WTC11 (cell line): ENCODE measurements around the gene ELOVL1. TPM values are rescaled to one million over a fixed set of nuclear protein-coding genes. Genes with fewer than 3 reads are reported as not detected.
A peak's percentile ranks its signal among the peaks of the same experiment; 100 is the strongest.

Experiments used
- ATAC-seq: fragments of 200-7000 bp; cut with Tn5 transposase; 2 replicates; pipeline ENCODE4 v1.10.0; 2021; ENCODE audit warnings: mild to moderate bottlenecking, moderate library complexity
- CTCF ChIA-PET: fragments of 300-600 bp; sonication (Branson Sonifier 250); formaldehyde crosslinking; loops from one replicate; lab custom pipeline; 2021; ENCODE audit warnings: antibody characterized with exemption; lab: Charles Lee
- POLR2A ChIA-PET: fragments of 350-600 bp; sonication (Branson Sonifier 250); formaldehyde crosslinking; loops from one replicate; lab custom pipeline; 2021; ENCODE audit warnings: antibody characterized with exemption; lab: Charles Lee
- DNase-seq: peaks from one replicate; pipeline ENCODE4 v3.0.0; 2021; ENCODE audit warnings: low spot score
- H3K27ac Mint-ChIP-seq: 2 replicates; pipeline ENCODE4 v1.8.0; 2021; ENCODE audit warnings: mixed read lengths
- H3K27me3 Mint-ChIP-seq: 2 replicates; pipeline ENCODE4 v1.8.0; 2021; ENCODE audit warnings: low read depth, mild to moderate bottlenecking, moderate library complexity, mixed read lengths
- H3K36me3 Mint-ChIP-seq: 2 replicates; pipeline ENCODE4 v1.8.0; 2021; ENCODE audit warnings: mixed read lengths
- H3K4me1 Mint-ChIP-seq: 2 replicates; pipeline ENCODE4 v1.8.0; 2022; ENCODE audit warnings: mixed read lengths
- H3K4me3 Mint-ChIP-seq: 2 replicates; pipeline ENCODE4 v1.8.0; 2021; ENCODE audit warnings: mild to moderate bottlenecking, moderate library complexity, mixed read lengths
- H3K9me3 Mint-ChIP-seq: 2 replicates; pipeline ENCODE4 v1.8.0; 2021; ENCODE audit warnings: mixed read lengths
- CDX4 ChIP-seq: fragments of 250-450 bp; sonication (Bioruptor Pico); IDR thresholded peaks from 2 replicates; pipeline ENCODE4 v1.9.0; 2021; ENCODE audit warnings: moderate library complexity, mild to moderate bottlenecking, inconsistent platforms, borderline replicate concordance
- CREM ChIP-seq: sonication (generic); formaldehyde crosslinking; IDR thresholded peaks from 2 replicates; pipeline ENCODE4 v1.8.1; 2022; ENCODE audit warnings: mild to moderate bottlenecking, missing genetic modification reagents, moderate library complexity
- CTCF ChIP-seq: fragments of 200-600 bp; IDR thresholded peaks from 2 replicates; pipeline ENCODE4 v1.8.0; 2022; ENCODE audit warnings: antibody characterized with exemption
- E2F1 ChIP-seq: sonication (generic); formaldehyde crosslinking; IDR thresholded peaks from 2 replicates; pipeline ENCODE4 v1.8.0; 2022; ENCODE audit warnings: mild to moderate bottlenecking, missing genetic modification reagents
- ELF4 ChIP-seq: sonication (generic); formaldehyde crosslinking; IDR thresholded peaks from 2 replicates; pipeline ENCODE4 v1.8.1; 2022; ENCODE audit warnings: low read depth, mild to moderate bottlenecking, moderate library complexity, missing genetic modification reagents
- ETV6 ChIP-seq: sonication (generic); formaldehyde crosslinking; IDR thresholded peaks from 2 replicates; pipeline ENCODE4 v1.8.1; 2022; ENCODE audit warnings: mild to moderate bottlenecking, missing genetic modification reagents
- GABPB1 ChIP-seq: sonication (generic); formaldehyde crosslinking; IDR thresholded peaks from 2 replicates; pipeline ENCODE4 v1.8.1; 2023; ENCODE audit warnings: mild to moderate bottlenecking, missing genetic modification reagents
- NR1H2 ChIP-seq: sonication (generic); formaldehyde crosslinking; IDR thresholded peaks from 2 replicates; pipeline ENCODE4 v1.9.0; 2021; ENCODE audit warnings: mild to moderate bottlenecking, moderate library complexity, missing genetic modification reagents
- NR2C2 ChIP-seq: sonication (generic); formaldehyde crosslinking; IDR thresholded peaks from 2 replicates; pipeline ENCODE4 v1.8.0; 2022; ENCODE audit warnings: mild to moderate bottlenecking, missing genetic modification reagents
- RORB ChIP-seq: fragments of 250-450 bp; sonication (Bioruptor Pico); IDR thresholded peaks from 2 replicates; pipeline ENCODE4 v1.9.0; 2021; ENCODE audit warnings: mild to moderate bottlenecking
- SP1 ChIP-seq: sonication (generic); formaldehyde crosslinking; conservative IDR thresholded peaks from 2 replicates; pipeline ENCODE4 v1.8.1; 2022; ENCODE audit warnings: missing genetic modification reagents
- TCF7 ChIP-seq: sonication (generic); formaldehyde crosslinking; IDR thresholded peaks from 2 replicates; pipeline ENCODE4 v1.8.0; 2022; ENCODE audit warnings: mild to moderate bottlenecking, low read depth, missing genetic modification reagents, moderate library complexity
- TP53 ChIP-seq: sonication (generic); formaldehyde crosslinking; IDR thresholded peaks from 2 replicates; pipeline ENCODE4 v1.8.1; 2023; ENCODE audit warnings: mild to moderate bottlenecking, missing genetic modification reagents
- ZMAT4 ChIP-seq: fragments of 250-450 bp; sonication (Bioruptor Pico); IDR thresholded peaks from 2 replicates; pipeline ENCODE4 v1.9.0; 2021; ENCODE audit warnings: mild to moderate bottlenecking
- ZNF263 ChIP-seq: sonication (generic); formaldehyde crosslinking; IDR thresholded peaks from 2 replicates; pipeline ENCODE4 v1.8.1; 2022; ENCODE audit warnings: low read depth, mild to moderate bottlenecking, moderate library complexity, missing genetic modification reagents
- ZNF281 ChIP-seq: sonication (generic); formaldehyde crosslinking; IDR thresholded peaks from 2 replicates; pipeline ENCODE4 v1.8.0; 2023; ENCODE audit warnings: mild to moderate bottlenecking, missing genetic modification reagents
- ZNF512 ChIP-seq: sonication (generic); formaldehyde crosslinking; IDR thresholded peaks from 2 replicates; pipeline ENCODE4 v1.8.1; 2022; ENCODE audit warnings: missing genetic modification reagents, borderline replicate concordance
- ZNF532 ChIP-seq: fragments of 250-450 bp; sonication (Bioruptor Pico); IDR thresholded peaks from 2 replicates; pipeline ENCODE4 v1.9.0; 2021; ENCODE audit warnings: mild to moderate bottlenecking, borderline replicate concordance
- total RNA-seq: library from RNA; stranded (reverse); gene quantifications from 3 replicates; pipeline ENCODE4 v1.2.3, GENCODE V29; 2021

The ELOVL1 gene
- total RNA-seq, 1 experiment from 2014 or later: 26.6 TPM

GRCh38 chr1:43319288-43319687, 48.5 kb downstream of the ELOVL1 start:
- Mint-ChIP-seq H3K27ac (no peak overlapping the region), H3K4me3 (no peak overlapping the region), H3K4me1 (peaks cover 6% of the 10 kb centered on the region), H3K9me3 (no peaks in the 10 kb centered on the region), H3K27me3 (no peaks in the 10 kb centered on the region), H3K36me3 (no peaks in the 10 kb centered on the region)
- TF ChIP-seq ZNF263 (CRISPR knock-in tag) (no peak), ELF4 (CRISPR knock-in tag) (no peak), NR2C2 (CRISPR knock-in tag) (no peak), ETV6 (no peak), RORB (CRISPR knock-in tag) (no peak), NR1H2 (no peak), ZNF281 (no peak), TCF7 (CRISPR knock-in tag) (no peak), CDX4 (no peak), SP1 (CRISPR knock-in tag) (no peak), ZNF532 (CRISPR knock-in tag) (no peak)
- CTCF ChIA-PET: no interaction called here
- DNase-seq (no peak), ATAC-seq (no peak)
- POLR2A ChIA-PET: no interaction called here

GRCh38 chr1:43318831-43319230, 49.0 kb downstream of the ELOVL1 start:
- CTCF ChIA-PET: interaction anchor here (1.4 kb wide), 1 partner anchor 34 kb away, joined by 3 read pairs; the partner anchor contains the start of gene C1orf210
- no peak for DNase-seq
- TF ChIP-seq TCF7 (CRISPR knock-in tag) (no peak), SP1 (CRISPR knock-in tag) (no peak)
- TF ChIP-seq, all 79 proteins: peak for 0
- no peak for ATAC-seq
- Mint-ChIP-seq H3K27me3 (no peaks in the 10 kb centered on the region), H3K4me3 (no peak overlapping the region), H3K36me3 (no peaks in the 10 kb centered on the region), H3K9me3 (no peaks in the 10 kb centered on the region), H3K27ac (no peak overlapping the region), H3K4me1 (peaks cover 6% of the 10 kb centered on the region)
- POLR2A ChIA-PET: no interaction called here

GRCh38 chr1:43317817-43318471, 49.9 kb downstream of the ELOVL1 start:
- CTCF ChIA-PET: interaction anchor here (1.4 to 2.4 kb wide), 3 partner anchors 24 to 41 kb away, joined by 3 to 10 read pairs (median 6); partner anchors contain the start of genes C1orf210 and CDC20
- DNase-seq (no peak), ATAC-seq (no peak)
- Mint-ChIP-seq H3K4me3 (no peak overlapping the region), H3K36me3 (no peaks in the 10 kb centered on the region), H3K27me3 (no peaks in the 10 kb centered on the region), H3K4me1 (peaks cover 6% of the 10 kb centered on the region), H3K27ac (peak overlapping the region; percentile 50; the same call in 1 of the 2 replicates), H3K9me3 (no peaks in the 10 kb centered on the region)
- POLR2A ChIA-PET: interaction anchor here (0.7 kb wide), 1 partner anchor 34 kb away, joined by 3 read pairs; no protein-coding TSS in a partner anchor
- no peak for TF ChIP-seq ZMAT4 (CRISPR knock-in tag)
- TF ChIP-seq TP53 (CRISPR knock-in tag): no peak
- TF ChIP-seq CREM (CRISPR knock-in tag): no peak
- TF ChIP-seq GABPB1 (CRISPR knock-in tag): no peak
- TF ChIP-seq E2F1 (CRISPR knock-in tag): no peak
- no peak for TF ChIP-seq ZNF512 (CRISPR knock-in tag)
- TF ChIP-seq SP1 (CRISPR knock-in tag): no peak
- no peak for TF ChIP-seq CTCF
